Measurements from ENCODE around the gene MRPS12.

DNA sequence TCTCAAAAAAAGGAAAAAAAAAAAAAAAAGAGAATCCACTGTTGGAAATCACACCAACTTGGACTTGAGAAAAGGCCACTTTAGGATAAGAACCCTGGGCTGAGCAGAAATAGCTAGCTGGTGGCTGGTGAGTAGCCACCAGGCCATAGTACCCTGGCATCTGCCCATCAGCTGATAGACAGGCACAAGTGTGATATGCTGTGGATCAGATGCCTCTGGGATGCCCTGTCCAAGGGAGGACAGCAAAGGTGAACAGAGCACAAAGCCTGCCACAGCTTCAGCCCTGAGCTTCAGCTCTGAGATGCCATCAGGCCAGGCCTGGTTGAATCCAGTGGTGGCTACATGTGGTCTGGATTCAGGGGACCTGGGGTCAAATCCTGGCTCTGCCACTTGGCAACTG lies 40.1 kb upstream of the MRPS12 start:
- TF ChIP-seq EZH2phosphoT487 (IDR thresholded peaks at IDR 0.05; ENCODE audit: insufficient read depth, low read depth) (no peak), EZH2 (IDR thresholded peaks at IDR 0.05; ENCODE audit: insufficient read depth, poor library complexity, severe bottlenecking) (no peak)

Measured in GM23248 (cell line).